ENCODE results near the gene CDKAL1.

- no peak for TF ChIP-seq CTCF (IDR thresholded peaks at IDR 0.05; ENCODE audit: poor library complexity)
- no peak for TF ChIP-seq EZH2 (IDR thresholded peaks at IDR 0.05; ENCODE audit: borderline replicate concordance)
- no peak for TF ChIP-seq EZH2phosphoT487 (IDR thresholded peaks at IDR 0.05; ENCODE audit: low read depth, severe bottlenecking, unreplicated experiment)
These were observed 42.2 kb upstream of the CDKAL1 start for GRCh38 chr6:20492099-20492498.

All from hepatocyte (in vitro differentiated cells).